GM12891 (cell line): Measurements from ENCODE around the gene LUC7L.

Experiments used
- PAX5 ChIP-seq: IDR thresholded peaks from 2 replicates; pipeline ENCODE4 v1.6.1; 2011; ENCODE audit warnings: low read length, moderate library complexity, mild to moderate bottlenecking; ENCODE audit not compliant: insufficient read depth, severe bottlenecking
- POLR2A ChIP-seq: IDR thresholded peaks from 2 replicates; pipeline ENCODE4 v1.6.1; 2011; ENCODE audit warnings: low read depth, low read length, control low read depth
- POLR2AphosphoS5 ChIP-seq: IDR thresholded peaks from 2 replicates; pipeline ENCODE4 v1.6.1; 2011; ENCODE audit warnings: low read depth, low read length, control low read depth
- SPI1 ChIP-seq: IDR thresholded peaks from 2 replicates; pipeline ENCODE4 v1.6.1; 2011; ENCODE audit warnings: low read depth, low read length, control low read depth

DNA sequence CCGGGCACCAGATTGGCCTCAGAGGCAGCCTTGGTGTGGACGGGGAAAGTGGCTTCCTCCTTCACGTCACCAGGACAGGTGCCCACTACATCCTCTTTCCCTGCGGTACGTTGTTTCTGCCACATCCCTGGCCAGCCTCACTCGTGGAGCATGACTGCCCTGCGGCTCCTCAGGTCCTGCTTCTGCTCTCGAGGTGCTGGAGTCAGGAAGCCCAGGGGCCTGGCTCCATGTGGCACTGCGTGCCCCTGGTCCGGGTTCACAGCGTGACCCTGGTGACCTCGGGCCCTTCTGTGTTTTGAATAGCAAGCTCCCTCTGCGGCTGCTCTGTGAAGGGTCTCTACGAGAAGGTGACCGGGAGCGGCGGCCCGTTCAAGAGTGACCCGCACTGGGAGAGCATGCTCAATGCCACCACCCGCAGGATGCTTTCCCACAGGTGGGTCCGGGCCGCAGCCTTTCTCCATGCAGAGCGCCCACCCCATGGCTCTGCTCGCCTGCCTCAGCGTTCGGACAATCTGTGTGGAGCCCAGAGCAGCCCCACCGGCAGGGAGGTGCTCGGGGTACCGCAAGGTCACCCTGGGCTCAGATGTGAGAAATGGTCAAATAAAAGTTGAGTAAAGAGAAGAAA lies 33.0 kb upstream of the LUC7L start:
- TF ChIP-seq POLR2A (no peak), POLR2AphosphoS5 (no peak), PAX5 (no peak), SPI1 (no peak)
